MM.1S (cell line): ENCODE measurements around the gene ST13.
"Not testable (repeated sequence)": the region's sequence is repeated elsewhere in the genome, so short reads cannot be mapped to it uniquely, and the experiment has no call there.

Source experiments
- DNase-seq: peaks from one replicate; pipeline ENCODE4 v3.0.0-alpha.2; 2015
- H2AFZ ChIP-seq: fragments of 300-600 bp; sonication (generic); 2 replicates; pipeline ENCODE4 v1.6.0; 2016; ENCODE audit warnings: antibody characterized with exemption, low read length
- H3F3A ChIP-seq: fragments of 300-600 bp; sonication (generic); 2 replicates; pipeline ENCODE4 v1.6.1; 2016; ENCODE audit warnings: mild to moderate bottlenecking, antibody characterized with exemption, low read length, moderate library complexity, mixed read lengths; ENCODE audit not compliant: insufficient read depth
- H3K27ac ChIP-seq: fragments of 300-600 bp; sonication (generic); 2 replicates; pipeline ENCODE4 v1.5.1; 2016; ENCODE audit warnings: mild to moderate bottlenecking, low read length
- H3K27me3 ChIP-seq: fragments of 300-600 bp; sonication (generic); replicated peaks from 2 replicates; pipeline ENCODE4 v1.6.0; 2016; ENCODE audit warnings: low read length; ENCODE audit not compliant: insufficient read depth
- H3K36me3 ChIP-seq: fragments of 300-600 bp; sonication (generic); replicated peaks from 2 replicates; pipeline ENCODE4 v1.6.1; 2016; ENCODE audit warnings: mild to moderate bottlenecking, low read length, mixed read lengths; ENCODE audit not compliant: insufficient read depth
- H3K4me1 ChIP-seq: fragments of 300-600 bp; sonication (generic); 2 replicates; pipeline ENCODE4 v1.6.1; 2016; ENCODE audit warnings: low read length, mixed read lengths
- H3K4me2 ChIP-seq: fragments of 300-600 bp; sonication (generic); 2 replicates; pipeline ENCODE4 v1.6.0; 2016; ENCODE audit warnings: low read depth, low read length
- H3K4me3 ChIP-seq: fragments of 300-600 bp; sonication (generic); 2 replicates; pipeline ENCODE4 v1.5.1; 2016; ENCODE audit warnings: low read length, mixed read lengths
- H3K79me2 ChIP-seq: fragments of 300-600 bp; sonication (generic); 2 replicates; pipeline ENCODE4 v1.6.1; 2016; ENCODE audit warnings: mixed run types, low read length, mixed read lengths
- H3K9ac ChIP-seq: fragments of 300-600 bp; sonication (generic); 2 replicates; pipeline ENCODE4 v1.6.1; 2016; ENCODE audit warnings: low read length, mixed read lengths
- H3K9me2 ChIP-seq: fragments of 300-600 bp; sonication (generic); replicated peaks from 2 replicates; pipeline ENCODE4 v1.6.1; 2016; ENCODE audit warnings: mild to moderate bottlenecking, low read length, mixed read lengths; ENCODE audit not compliant: insufficient read depth
- H3K9me3 ChIP-seq: fragments of 300-600 bp; sonication (generic); replicated peaks from 2 replicates; pipeline ENCODE4 v1.6.1; 2016; ENCODE audit warnings: mild to moderate bottlenecking, low read length, mixed read lengths; ENCODE audit not compliant: insufficient read depth
- H4K20me1 ChIP-seq: fragments of 300-600 bp; sonication (generic); 2 replicates; pipeline ENCODE4 v1.6.1; 2016; ENCODE audit warnings: mild to moderate bottlenecking, low read length, moderate library complexity, mixed read lengths; ENCODE audit not compliant: insufficient read depth
- EZH2 ChIP-seq: fragments of 300-600 bp; sonication (generic); optimal IDR thresholded peaks from 2 replicates; pipeline ENCODE3; 2017; ENCODE audit warnings: low read depth, mild to moderate bottlenecking, antibody characterized with exemption, low read length, mixed read lengths
- EZH2phosphoT487 ChIP-seq: fragments of 300-600 bp; sonication (generic); IDR thresholded peaks from 2 replicates; pipeline ENCODE4 v1.6.1; 2018; ENCODE audit warnings: antibody characterized with exemption, low read length
- TF ChIP-seq, protein P1 (sequence below): fragments of 300-600 bp; sonication (generic); IDR thresholded peaks from 2 replicates; pipeline ENCODE4 v1.5.1; 2016; ENCODE audit warnings: antibody characterized with exemption, low read length, mixed read lengths

Gene ST13

GRCh38 chr22:40874016-40874415, 17.6 kb upstream of the ST13 start:
- Histone ChIP-seq H2AFZ (no peak overlapping the region), H3K9me2 (no peaks in the 10 kb centered on the region), H3K27ac (no peak overlapping the region), H3K4me2 (no peak overlapping the region), H3K9ac (no peak overlapping the region), H3K79me2 (no peaks in the 10 kb centered on the region), H3K4me1 (no peaks in the 10 kb centered on the region), H3K9me3 (no peaks in the 10 kb centered on the region), H3K36me3 (no peaks in the 10 kb centered on the region), H3F3A (no peaks in the 10 kb centered on the region), H3K27me3 (no peaks in the 10 kb centered on the region), H3K4me3 (no peak overlapping the region), H4K20me1 (no peaks in the 10 kb centered on the region)
- no peak for DNase-seq
- TF ChIP-seq, protein P1, sequence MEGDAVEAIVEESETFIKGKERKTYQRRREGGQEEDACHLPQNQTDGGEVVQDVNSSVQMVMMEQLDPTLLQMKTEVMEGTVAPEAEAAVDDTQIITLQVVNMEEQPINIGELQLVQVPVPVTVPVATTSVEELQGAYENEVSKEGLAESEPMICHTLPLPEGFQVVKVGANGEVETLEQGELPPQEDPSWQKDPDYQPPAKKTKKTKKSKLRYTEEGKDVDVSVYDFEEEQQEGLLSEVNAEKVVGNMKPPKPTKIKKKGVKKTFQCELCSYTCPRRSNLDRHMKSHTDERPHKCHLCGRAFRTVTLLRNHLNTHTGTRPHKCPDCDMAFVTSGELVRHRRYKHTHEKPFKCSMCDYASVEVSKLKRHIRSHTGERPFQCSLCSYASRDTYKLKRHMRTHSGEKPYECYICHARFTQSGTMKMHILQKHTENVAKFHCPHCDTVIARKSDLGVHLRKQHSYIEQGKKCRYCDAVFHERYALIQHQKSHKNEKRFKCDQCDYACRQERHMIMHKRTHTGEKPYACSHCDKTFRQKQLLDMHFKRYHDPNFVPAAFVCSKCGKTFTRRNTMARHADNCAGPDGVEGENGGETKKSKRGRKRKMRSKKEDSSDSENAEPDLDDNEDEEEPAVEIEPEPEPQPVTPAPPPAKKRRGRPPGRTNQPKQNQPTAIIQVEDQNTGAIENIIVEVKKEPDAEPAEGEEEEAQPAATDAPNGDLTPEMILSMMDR, result no peak
- TF ChIP-seq EZH2, result no peak

DNA sequence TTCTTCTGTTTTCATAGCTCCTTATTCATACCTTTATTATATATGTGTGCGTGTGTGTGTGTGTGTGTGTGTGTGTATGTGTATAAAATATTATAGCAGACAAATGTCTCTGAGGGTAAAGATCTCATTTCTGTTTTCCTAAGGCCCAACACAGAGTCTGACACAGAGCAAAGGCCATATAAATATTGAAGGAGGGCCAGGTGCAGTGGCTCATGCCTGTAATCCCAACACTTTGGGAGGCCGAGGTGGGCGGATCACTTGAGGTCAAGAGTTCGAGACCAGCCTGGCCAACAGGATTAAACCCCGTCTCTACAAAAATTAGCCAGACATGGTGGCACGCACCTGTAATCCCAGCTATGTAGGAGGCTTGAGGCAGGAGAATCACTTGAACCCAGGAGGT, 11.9 kb upstream of the ST13 start:
- H3K4me2 ChIP-seq, H3K27ac ChIP-seq, H3K79me2 ChIP-seq, H3F3A ChIP-seq, DNase-seq, H3K9ac ChIP-seq, H3K27me3 ChIP-seq, H4K20me1 ChIP-seq, H2AFZ ChIP-seq, H3K36me3 ChIP-seq, H3K9me3 ChIP-seq, H3K4me1 ChIP-seq, H3K9me2 ChIP-seq, H3K4me3 ChIP-seq: not testable (repeated sequence)

- Histone ChIP-seq H3K9me2 (no peaks in the 10 kb centered on the region), H2AFZ (no peak overlapping the region), H3K36me3 (no peaks in the 10 kb centered on the region), H3K9ac (no peak overlapping the region), H3F3A (no peaks in the 10 kb centered on the region), H3K79me2 (0 out of 2 replicates have a peak, but pooled peaks cover 8% of the 10 kb centered on the region), H3K4me3 (no peak overlapping the region), H3K27ac (no peak overlapping the region), H3K4me1 (no peaks in the 10 kb centered on the region), H4K20me1 (no peaks in the 10 kb centered on the region), H3K4me2 (no peak overlapping the region), H3K27me3 (no peaks in the 10 kb centered on the region), H3K9me3 (no peaks in the 10 kb centered on the region)
- no peak for TF ChIP-seq EZH2
- no peak for TF ChIP-seq EZH2phosphoT487
- TF ChIP-seq, protein P1, result no peak
- no peak for DNase-seq
Measured at GRCh38 chr22:40867109-40867508, 10.7 kb upstream of the ST13 start.

- Histone ChIP-seq H3K9ac (no peak overlapping the region), H3K9me3 (no peaks in the 10 kb centered on the region), H3K4me3 (no peak overlapping the region), H3K4me1 (no peaks in the 10 kb centered on the region), H3K79me2 (peaks cover 40% of the 10 kb centered on the region), H3K4me2 (no peak overlapping the region), H3K36me3 (no peaks in the 10 kb centered on the region), H4K20me1 (no peaks in the 10 kb centered on the region), H3K9me2 (no peaks in the 10 kb centered on the region), H3K27me3 (no peaks in the 10 kb centered on the region), H2AFZ (no peak overlapping the region), H3F3A (no peaks in the 10 kb centered on the region), H3K27ac (no peak overlapping the region)
- TF ChIP-seq, protein P1, result no peak
- no peak for TF ChIP-seq EZH2
- no peak for TF ChIP-seq EZH2phosphoT487
- DNase-seq, result no peak
Measured at GRCh38 chr22:40862537-40862936, 6.1 kb upstream of the ST13 start.
